Measurements from ENCODE around the gene UBE2J1. TPM values are rescaled to one million over a fixed set of nuclear protein-coding genes. Genes with fewer than 3 reads are reported as not detected.
"Not testable (repeated sequence)": the region's sequence is repeated elsewhere in the genome, so short reads cannot be mapped to it uniquely, and the experiment has no call there.

The UBE2J1 gene
- 32.0 and 45.5 TPM in 2 replicates for total RNA-seq (2014; rRNA removed; shearing (Covaris generic))

- DNase-seq (ENCODE audit: low read depth in 1 of 2, low spot score in 2 of 2), result peak; percentile 89 to 93
- peak within 1 kb of the TSS; percentile 96 for H3K27ac ChIP-seq
These were observed at the start of gene UBE2J1 for GRCh38 chr6:89352278-89353117. Gene UBE2J1 (minus strand): TSS chr6:89352722. CDS start chr6:89352569, 153 bp downstream.

GRCh38 chr6:89400912-89401399 is 48.4 kb upstream of the UBE2J1 start:
- H3K4me3 ChIP-seq, result no peak overlapping the region
- 0 out of 2 replicates have a peak, but pooled peaks cover 4% of the 10 kb centered on the region for H3K27me3 ChIP-seq (replicated peaks)
- no peak overlapping the region for H3K27ac ChIP-seq
- no peaks in the 10 kb centered on the region for H3K4me1 ChIP-seq (replicated peaks)
- H3K9me3 ChIP-seq (replicated peaks), result no peaks in the 10 kb centered on the region
- no peaks in the 10 kb centered on the region for H3K36me3 ChIP-seq
- DNase-seq (ENCODE audit: low read depth in 1 of 2, low spot score in 2 of 2), result no peak

More at GRCh38 chr6:89352278-89353117, at the start of gene UBE2J1:
- Histone ChIP-seq H3K4me1 (replicated peaks) (peaks cover 33% of the 10 kb centered on the region), H3K9me3 (replicated peaks) (no peaks in the 10 kb centered on the region), H3K36me3 (peaks cover 9% of the 10 kb centered on the region), H3K27me3 (replicated peaks) (no peaks in the 10 kb centered on the region), H3K4me3 (peak within 1 kb of the TSS; percentile 87)

- H3K4me3 ChIP-seq, result no peak overlapping the region
- H3K27me3 ChIP-seq (replicated peaks), result 0 out of 2 replicates have a peak, but pooled peaks cover 4% of the 10 kb centered on the region
- no peak for DNase-seq (ENCODE audit: low read depth in 1 of 2, low spot score in 2 of 2)
- H3K9me3 ChIP-seq (replicated peaks), result no peaks in the 10 kb centered on the region
- no peaks in the 10 kb centered on the region for H3K36me3 ChIP-seq
- no peak overlapping the region for H3K27ac ChIP-seq
- H3K4me1 ChIP-seq (replicated peaks), result no peaks in the 10 kb centered on the region
These were observed 47.5 kb upstream of the UBE2J1 start for GRCh38 chr6:89400050-89400449.

- Histone ChIP-seq H3K27ac (no peak overlapping the region), H3K9me3 (replicated peaks) (no peaks in the 10 kb centered on the region), H3K36me3 (no peaks in the 10 kb centered on the region), H3K4me1 (replicated peaks) (no peaks in the 10 kb centered on the region), H3K27me3 (replicated peaks) (0 out of 2 replicates have a peak, but pooled peaks cover 4% of the 10 kb centered on the region), H3K4me3 (no peak overlapping the region)
- DNase-seq (ENCODE audit: low read depth in 1 of 2, low spot score in 2 of 2), result no peak
These were observed 46.4 kb upstream of the UBE2J1 start for GRCh38 chr6:89398762-89399525.

GRCh38 chr6:89397884-89398283 is 45.4 kb upstream of the UBE2J1 start:
- not testable (repeated sequence) for H3K4me3 ChIP-seq; H3K36me3 ChIP-seq; H3K4me1 ChIP-seq (replicated peaks); H3K9me3 ChIP-seq (replicated peaks); DNase-seq (ENCODE audit: low read depth in 1 of 2, low spot score in 2 of 2); H3K27me3 ChIP-seq (replicated peaks); H3K27ac ChIP-seq

- H3K36me3 ChIP-seq, result no peaks in the 10 kb centered on the region
- no peak for DNase-seq (ENCODE audit: low read depth in 1 of 2, low spot score in 2 of 2)
- H3K9me3 ChIP-seq (replicated peaks), result no peaks in the 10 kb centered on the region
- H3K27me3 ChIP-seq (replicated peaks), result no peaks in the 10 kb centered on the region
- no peak overlapping the region for H3K4me3 ChIP-seq
- H3K27ac ChIP-seq, result no peak overlapping the region
- no peaks in the 10 kb centered on the region for H3K4me1 ChIP-seq (replicated peaks)
These were observed 41.1 kb upstream of the UBE2J1 start for GRCh38 chr6:89393659-89394058.

- Histone ChIP-seq H3K4me1 (replicated peaks) (no peaks in the 10 kb centered on the region), H3K27ac (no peak overlapping the region), H3K4me3 (no peak overlapping the region), H3K36me3 (no peaks in the 10 kb centered on the region), H3K27me3 (replicated peaks) (no peaks in the 10 kb centered on the region), H3K9me3 (replicated peaks) (no peaks in the 10 kb centered on the region)
- no peak for DNase-seq (ENCODE audit: low read depth in 1 of 2, low spot score in 2 of 2)
These were observed 40.3 kb upstream of the UBE2J1 start for GRCh38 chr6:89392823-89393222.

- Histone ChIP-seq H3K27me3 (replicated peaks) (no peaks in the 10 kb centered on the region), H3K4me3 (no peak overlapping the region), H3K9me3 (replicated peaks) (no peaks in the 10 kb centered on the region), H3K27ac (no peak overlapping the region), H3K4me1 (replicated peaks) (peaks cover 6% of the 10 kb centered on the region), H3K36me3 (no peaks in the 10 kb centered on the region)
- DNase-seq (ENCODE audit: low read depth in 1 of 2, low spot score in 2 of 2), result no peak
These were observed 36.3 kb upstream of the UBE2J1 start for GRCh38 chr6:89388846-89389245.

GRCh38 chr6:89387516-89388201 is 35.1 kb upstream of the UBE2J1 start:
- Histone ChIP-seq H3K4me1 (replicated peaks) (peaks cover 6% of the 10 kb centered on the region), H3K9me3 (replicated peaks) (no peaks in the 10 kb centered on the region), H3K36me3 (no peaks in the 10 kb centered on the region), H3K27ac (no peak overlapping the region), H3K27me3 (replicated peaks) (peaks cover 5% of the 10 kb centered on the region; the same call in 1 of the 2 replicates), H3K4me3 (no peak overlapping the region)
- no peak for DNase-seq (ENCODE audit: low read depth in 1 of 2, low spot score in 2 of 2)

- DNase-seq (ENCODE audit: low read depth in 1 of 2, low spot score in 2 of 2), result no peak
- H3K27ac ChIP-seq, result no peak overlapping the region
- H3K4me1 ChIP-seq (replicated peaks), result peaks cover 6% of the 10 kb centered on the region
- no peaks in the 10 kb centered on the region for H3K9me3 ChIP-seq (replicated peaks)
- peaks cover 5% of the 10 kb centered on the region; the same call in 1 of the 2 replicates for H3K27me3 ChIP-seq (replicated peaks)
- no peak overlapping the region for H3K4me3 ChIP-seq
- no peaks in the 10 kb centered on the region for H3K36me3 ChIP-seq
These were observed 34.5 kb upstream of the UBE2J1 start for GRCh38 chr6:89386917-89387491.

GRCh38 chr6:89385846-89386245 is 33.3 kb upstream of the UBE2J1 start:
- H3K4me1 ChIP-seq (replicated peaks), result peaks cover 6% of the 10 kb centered on the region
- DNase-seq (ENCODE audit: low read depth in 1 of 2, low spot score in 2 of 2), result no peak
- H3K4me3 ChIP-seq, result no peak overlapping the region
- H3K27ac ChIP-seq, result no peak overlapping the region
- H3K27me3 ChIP-seq (replicated peaks), result peaks cover 9% of the 10 kb centered on the region; the same call in 1 of the 2 replicates
- H3K9me3 ChIP-seq (replicated peaks), result no peaks in the 10 kb centered on the region
- no peaks in the 10 kb centered on the region for H3K36me3 ChIP-seq

- peak in 1 of 2 experiments; percentile 41 for DNase-seq (ENCODE audit: low read depth in 1 of 2, low spot score in 2 of 2)
- H3K4me3 ChIP-seq, result no peak overlapping the region
- H3K36me3 ChIP-seq, result no peaks in the 10 kb centered on the region
- H3K4me1 ChIP-seq (replicated peaks), result peaks cover 6% of the 10 kb centered on the region
- H3K27ac ChIP-seq, result no peak overlapping the region
- H3K27me3 ChIP-seq (replicated peaks), result peaks cover 9% of the 10 kb centered on the region
- H3K9me3 ChIP-seq (replicated peaks), result no peaks in the 10 kb centered on the region
These were observed 32.7 kb upstream of the UBE2J1 start for GRCh38 chr6:89385156-89385667.

- Histone ChIP-seq H3K27me3 (replicated peaks) (peaks cover 18% of the 10 kb centered on the region), H3K27ac (no peak overlapping the region), H3K36me3 (no peaks in the 10 kb centered on the region), H3K4me1 (replicated peaks) (peaks cover 6% of the 10 kb centered on the region), H3K4me3 (no peak overlapping the region), H3K9me3 (replicated peaks) (no peaks in the 10 kb centered on the region)
- DNase-seq (ENCODE audit: low read depth in 1 of 2, low spot score in 2 of 2), result no peak
These were observed 28.5 kb upstream of the UBE2J1 start for GRCh38 chr6:89381031-89381430.

Data from SJSA1 (cell line).